Small intestine (tissue), 7 donors: ENCODE data around the gene FDCSP. TPM values are rescaled to one million over a fixed set of nuclear protein-coding genes. Genes with fewer than 3 reads are reported as not detected.
"Not testable (repeated sequence)": the region's sequence is repeated elsewhere in the genome, so short reads cannot be mapped to it uniquely, and the experiment has no call there.

ENCODE experiments used
- DNase-seq, 2 donors: peaks; one replicate each; pipeline versions ENCODE4 v3.0.0 to v3.0.0-alpha.2; 2013
- FAIRE-seq: peaks from 2 replicates; lab custom pipeline; 2012; peaks lifted over from hg19 to GRCh38; lab: Jason Lieb, UNC
- H3K27ac ChIP-seq, 3 donors: one replicate each; pipeline ENCODE4 v1.5.1; 2013; ENCODE audit warnings: low read length in 2 of 3, mild to moderate bottlenecking in 2 of 3, control low read depth in 1 of 3, inconsistent platforms in 1 of 3, low read depth in 1 of 3, moderate library complexity in 1 of 3
- H3K27me3 ChIP-seq, 3 donors: one replicate each; pipeline ENCODE4 v1.6.1; 2013; ENCODE audit warnings: low read length in 3 of 3, inconsistent platforms in 1 of 3; ENCODE audit not compliant: control insufficient read depth in 3 of 3, insufficient read depth in 3 of 3
- H3K36me3 ChIP-seq, 3 donors: one replicate each; pipeline ENCODE4 v1.6.1; 2013; ENCODE audit warnings: low read length in 3 of 3, inconsistent platforms in 1 of 3, low read depth in 1 of 3, mild to moderate bottlenecking in 1 of 3, moderate library complexity in 1 of 3; ENCODE audit not compliant: control insufficient read depth in 3 of 3, insufficient read depth in 2 of 3
- H3K4me1 ChIP-seq, 3 donors: one replicate each; pipeline ENCODE4 v1.6.1; 2013; ENCODE audit warnings: low read length in 2 of 3, inconsistent platforms in 1 of 3, low read depth in 1 of 3, mild to moderate bottlenecking in 1 of 3, moderate library complexity in 1 of 3; ENCODE audit not compliant: control insufficient read depth in 3 of 3, insufficient read depth in 2 of 3
- H3K4me3 ChIP-seq, 3 donors: one replicate each; pipeline ENCODE4 v1.5.1; 2013; ENCODE audit warnings: low read length in 3 of 3, control low read depth in 1 of 3, inconsistent platforms in 1 of 3, low read depth in 1 of 3, mild to moderate bottlenecking in 1 of 3, moderate library complexity in 1 of 3
- H3K9me3 ChIP-seq, 2 donors: one replicate each; pipeline ENCODE4 v1.6.1; 2013; ENCODE audit warnings: low read depth in 1 of 2, low read length in 1 of 2; ENCODE audit not compliant: control insufficient read depth in 2 of 2, insufficient read depth in 1 of 2
- WGBS, 3 donors: extraction: QIAGEN DNeasy Blood & Tissue Kit; methylation state at CpG; one replicate each; pipeline ENCODE4 v1.1.7; 2013; 5-methylcytosine and 5-hydroxymethylcytosine counted together
- polyA plus RNA-seq, 4 donors: library from polyadenylated mRNA; stranded (reverse) in 3 of 4; unstranded in 1 of 4; fragments of 200-250 nt in 3 of 4; fragments of 120-200 nt in 1 of 4; gene quantifications; one replicate each; pipeline versions ENCODE4 v1.2.1 to v1.2.3, GENCODE V29; 2013
- donor health status: healthy with polysubstance abuse.
- donor health status: control.
- donor health status: control.
- donor health status: Bipolar disorder and iron deficiency.
- donor health status: healthy.

The FDCSP gene
- polyA plus RNA-seq, 4 donors = 15.1 TPM; not detected in 3

- not testable (repeated sequence) for H3K4me3 ChIP-seq, H3K27me3 ChIP-seq, H3K4me1 ChIP-seq, DNase-seq, H3K9me3 ChIP-seq, FAIRE-seq, H3K27ac ChIP-seq, H3K36me3 ChIP-seq
Observed at GRCh38 chr4:70216109-70216508, 9.8 kb upstream of the FDCSP start.

GRCh38 chr4:70216550-70216949 is 9.4 kb upstream of the FDCSP start:
- not testable (repeated sequence) for H3K4me3 ChIP-seq, H3K9me3 ChIP-seq, H3K4me1 ChIP-seq, DNase-seq, H3K27ac ChIP-seq, H3K27me3 ChIP-seq, H3K36me3 ChIP-seq
- 95 to 96% (median 96%) methylated on average over 1 of the region's 1 CpG for WGBS, 3 donors
- peak; percentile 30 for FAIRE-seq

- WGBS, 3 donors = 92 to 96% (median 95%) methylated on average over 3 of the region's 3 CpGs
- H3K4me1 ChIP-seq, H3K27ac ChIP-seq, H3K9me3 ChIP-seq, H3K4me3 ChIP-seq, DNase-seq, H3K27me3 ChIP-seq, H3K36me3 ChIP-seq: not testable (repeated sequence)
- peak; percentile 91 for FAIRE-seq
Observed at GRCh38 chr4:70221389-70221788, 4.5 kb upstream of the FDCSP start.

GRCh38 chr4:70221818-70222217 is 4.1 kb upstream of the FDCSP start:
- H3K4me1 ChIP-seq, DNase-seq, H3K9me3 ChIP-seq, H3K4me3 ChIP-seq, FAIRE-seq, H3K27me3 ChIP-seq, H3K36me3 ChIP-seq, H3K27ac ChIP-seq: not testable (repeated sequence)

GRCh38 chr4:70236125-70236524 is 10.2 kb downstream of the FDCSP start:
- no peak for FAIRE-seq
- no peak overlapping the region for H3K27ac ChIP-seq
- H3K36me3 ChIP-seq = no peaks in the 10 kb centered on the region
- WGBS, 3 donors = 59 to 84% (median 83%) methylated on average over 1 of the region's 1 CpG
- no peaks in the 10 kb centered on the region for H3K27me3 ChIP-seq
- peak in 1 of 2 donors; percentile 8 for DNase-seq
- H3K4me1 ChIP-seq = no peaks in the 10 kb centered on the region
- H3K4me3 ChIP-seq = no peak overlapping the region
- H3K9me3 ChIP-seq = no peaks in the 10 kb centered on the region

GRCh38 chr4:70239131-70239883 is 13.4 kb downstream of the FDCSP start:
- no peaks in the 10 kb centered on the region for H3K9me3 ChIP-seq
- WGBS, 3 donors = 32 to 62% (median 53%) methylated on average over 3 of the region's 3 CpGs
- no peak for FAIRE-seq
- no peaks in the 10 kb centered on the region for H3K36me3 ChIP-seq
- no peak overlapping the region for H3K4me3 ChIP-seq
- no peaks in the 10 kb centered on the region for H3K27me3 ChIP-seq
- no peak overlapping the region for H3K27ac ChIP-seq
- no peaks in the 10 kb centered on the region for H3K4me1 ChIP-seq
- no peak for DNase-seq

- peak in 1 of 2 donors; percentile 7 for DNase-seq
- no peak for FAIRE-seq
- H3K9me3 ChIP-seq = no peaks in the 10 kb centered on the region
- no peaks in the 10 kb centered on the region for H3K4me1 ChIP-seq
- no peak overlapping the region for H3K27ac ChIP-seq
- 51 to 80% (median 69%) methylated on average over 5 of the region's 5 CpGs for WGBS, 3 donors
- no peak overlapping the region for H3K4me3 ChIP-seq
- H3K27me3 ChIP-seq = no peaks in the 10 kb centered on the region
- H3K36me3 ChIP-seq = no peaks in the 10 kb centered on the region
Observed at GRCh38 chr4:70239884-70240591, 14.1 kb downstream of the FDCSP start.

- H3K27me3 ChIP-seq, H3K36me3 ChIP-seq, FAIRE-seq, H3K27ac ChIP-seq, H3K9me3 ChIP-seq, H3K4me3 ChIP-seq, H3K4me1 ChIP-seq, DNase-seq: not testable (repeated sequence)
- WGBS, 3 donors = 78 to 92% (median 79%) methylated on average over 2 to 3 of the region's 3 CpGs
Observed at GRCh38 chr4:70242297-70242696, 16.4 kb downstream of the FDCSP start, which contains the start of gene CSN3. Gene CSN3, plus strand, starts transcription at chr4:70242597. Its CDS starts 2,223 bp downstream, at chr4:70244820.
